CD4-positive, alpha-beta T cell treated with Interleukin-4 for 1 hour (primary cell): ENCODE data around the gene CYP27B1.
A peak's percentile ranks its signal among the peaks of the same experiment; 100 is the strongest.

ENCODE experiments used
- DNase-seq, 2 donors: peaks; one replicate each; pipeline ENCODE4 v3.0.0-alpha.2; 2020 to 2022

Gene CYP27B1, protein sequence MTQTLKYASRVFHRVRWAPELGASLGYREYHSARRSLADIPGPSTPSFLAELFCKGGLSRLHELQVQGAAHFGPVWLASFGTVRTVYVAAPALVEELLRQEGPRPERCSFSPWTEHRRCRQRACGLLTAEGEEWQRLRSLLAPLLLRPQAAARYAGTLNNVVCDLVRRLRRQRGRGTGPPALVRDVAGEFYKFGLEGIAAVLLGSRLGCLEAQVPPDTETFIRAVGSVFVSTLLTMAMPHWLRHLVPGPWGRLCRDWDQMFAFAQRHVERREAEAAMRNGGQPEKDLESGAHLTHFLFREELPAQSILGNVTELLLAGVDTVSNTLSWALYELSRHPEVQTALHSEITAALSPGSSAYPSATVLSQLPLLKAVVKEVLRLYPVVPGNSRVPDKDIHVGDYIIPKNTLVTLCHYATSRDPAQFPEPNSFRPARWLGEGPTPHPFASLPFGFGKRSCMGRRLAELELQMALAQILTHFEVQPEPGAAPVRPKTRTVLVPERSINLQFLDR

DNA sequence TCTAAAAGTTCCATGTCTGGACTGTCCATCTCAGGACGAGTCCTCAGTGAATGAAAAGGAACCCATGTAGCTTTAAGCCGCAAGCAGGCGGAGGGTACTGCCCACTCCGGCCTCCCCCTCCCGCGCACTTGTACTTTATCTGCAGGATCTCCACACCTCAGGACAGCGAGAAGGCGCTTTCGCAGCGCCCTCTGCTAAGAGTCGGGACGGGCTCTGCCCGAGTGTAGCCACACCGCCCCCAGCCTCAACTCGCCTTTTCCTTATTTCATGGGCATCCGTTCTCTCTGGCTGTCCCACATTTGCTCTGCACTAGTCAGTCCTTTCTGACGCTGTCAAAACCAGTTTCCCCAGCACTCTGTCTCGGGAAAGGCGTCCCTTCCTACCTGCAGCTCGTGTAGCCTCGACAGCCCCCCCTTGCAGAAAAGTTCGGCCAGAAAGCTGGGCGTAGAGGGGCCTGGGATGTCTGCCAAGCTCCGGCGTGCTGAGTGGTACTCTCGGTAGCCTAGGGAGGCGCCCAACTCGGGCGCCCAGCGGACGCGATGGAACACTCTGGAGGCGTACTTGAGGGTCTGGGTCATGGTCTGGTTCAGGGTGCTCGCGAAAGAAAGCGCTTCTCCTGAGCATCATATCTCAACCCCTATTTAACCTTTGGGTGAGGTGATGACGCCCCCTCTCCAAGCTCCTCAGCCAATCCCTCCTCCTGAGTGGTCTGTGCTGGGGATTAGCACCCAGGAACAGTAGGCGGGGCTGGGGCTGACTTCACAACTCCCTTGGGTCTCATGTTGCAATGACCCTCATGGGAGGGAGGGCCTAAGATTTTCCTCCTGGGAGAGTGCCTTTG lies at the start of gene CYP27B1:
CYP27B1 (minus strand) TSS at position 615 of the 841 bp plus-strand sequence; CDS start at position 578, 37 bp downstream.
- no peak for DNase-seq

DNA sequence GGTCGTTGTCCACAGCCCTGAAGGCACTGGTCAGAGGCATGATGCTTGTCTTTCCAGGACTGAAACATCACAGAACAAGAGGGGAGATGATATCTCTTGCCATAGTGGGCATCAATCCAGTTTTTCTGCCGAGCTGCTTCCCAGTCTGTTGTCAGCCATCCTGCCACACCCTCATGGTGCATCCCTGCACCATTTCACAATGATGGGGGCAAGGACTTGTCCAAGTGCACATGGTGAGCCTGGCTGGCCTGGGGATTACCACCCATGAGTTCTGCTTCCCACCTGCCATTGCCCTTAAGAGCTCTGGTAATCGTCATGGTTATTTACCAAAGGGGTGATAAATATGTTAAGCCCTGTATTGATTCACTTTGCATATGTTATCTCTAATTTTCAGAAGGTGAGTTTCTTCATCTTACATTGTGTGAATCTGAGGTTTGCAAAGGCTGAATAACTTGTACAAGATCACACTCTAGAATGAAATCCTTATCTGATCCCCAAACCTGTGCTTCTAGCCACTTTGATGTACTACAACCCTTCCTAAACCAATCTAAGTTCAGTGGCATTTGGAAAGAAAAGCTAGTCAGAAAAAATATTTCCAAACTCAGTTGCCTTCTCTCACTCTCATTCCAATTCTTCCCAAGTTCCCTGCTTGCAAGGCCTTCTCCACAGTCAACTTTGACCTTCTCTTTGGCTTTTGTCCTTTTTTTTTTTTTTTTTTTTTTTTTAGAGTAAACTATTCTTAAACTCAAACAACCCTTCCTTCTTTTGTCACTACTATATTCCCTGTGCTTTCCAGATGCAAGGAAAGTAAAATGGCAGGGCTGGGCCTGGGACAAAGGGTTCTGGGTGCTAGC lies 49.4 kb upstream of the CYP27B1 start:
- no peak for DNase-seq

DNA sequence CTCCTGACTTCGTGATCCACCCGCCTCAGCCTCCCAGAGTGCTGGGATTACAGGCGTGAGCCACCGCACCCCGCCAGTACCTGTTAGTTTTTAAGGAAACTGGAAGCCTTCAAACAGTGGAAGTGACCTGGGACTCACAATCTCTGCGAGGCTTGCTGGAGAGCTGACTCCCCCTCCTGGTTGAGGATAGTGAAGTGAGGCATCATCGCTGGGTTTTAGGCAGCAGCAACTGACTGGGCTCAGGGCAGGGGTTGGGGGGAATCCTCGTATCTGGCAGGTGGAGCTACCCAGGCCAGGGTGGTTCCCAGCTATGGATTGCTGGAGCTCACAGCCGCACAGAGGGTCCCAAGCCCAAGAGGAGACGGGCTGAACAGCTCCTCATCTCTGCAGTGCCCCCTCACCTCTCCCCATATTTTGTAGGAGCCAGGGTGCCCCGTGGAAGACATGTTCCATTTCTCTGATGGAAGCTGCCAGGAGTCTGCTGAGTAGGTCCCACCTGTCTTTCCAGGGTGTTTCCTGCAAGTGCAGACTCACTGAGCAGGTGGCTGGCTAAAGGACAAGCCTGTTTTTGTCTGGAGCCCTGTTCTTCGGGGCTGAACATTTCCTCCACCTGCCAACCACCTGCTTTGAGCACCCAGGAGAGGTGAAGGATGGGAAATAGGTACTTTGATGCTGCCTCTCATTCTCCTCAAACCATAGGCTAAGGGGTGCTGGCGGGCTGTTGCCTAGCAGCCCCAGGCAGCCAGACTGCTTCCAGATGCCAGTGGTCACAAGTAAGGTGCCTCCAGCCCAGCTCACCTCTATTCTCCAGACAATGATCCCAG lies 48.5 kb upstream of the CYP27B1 start:
- DNase-seq: no peak

DNA sequence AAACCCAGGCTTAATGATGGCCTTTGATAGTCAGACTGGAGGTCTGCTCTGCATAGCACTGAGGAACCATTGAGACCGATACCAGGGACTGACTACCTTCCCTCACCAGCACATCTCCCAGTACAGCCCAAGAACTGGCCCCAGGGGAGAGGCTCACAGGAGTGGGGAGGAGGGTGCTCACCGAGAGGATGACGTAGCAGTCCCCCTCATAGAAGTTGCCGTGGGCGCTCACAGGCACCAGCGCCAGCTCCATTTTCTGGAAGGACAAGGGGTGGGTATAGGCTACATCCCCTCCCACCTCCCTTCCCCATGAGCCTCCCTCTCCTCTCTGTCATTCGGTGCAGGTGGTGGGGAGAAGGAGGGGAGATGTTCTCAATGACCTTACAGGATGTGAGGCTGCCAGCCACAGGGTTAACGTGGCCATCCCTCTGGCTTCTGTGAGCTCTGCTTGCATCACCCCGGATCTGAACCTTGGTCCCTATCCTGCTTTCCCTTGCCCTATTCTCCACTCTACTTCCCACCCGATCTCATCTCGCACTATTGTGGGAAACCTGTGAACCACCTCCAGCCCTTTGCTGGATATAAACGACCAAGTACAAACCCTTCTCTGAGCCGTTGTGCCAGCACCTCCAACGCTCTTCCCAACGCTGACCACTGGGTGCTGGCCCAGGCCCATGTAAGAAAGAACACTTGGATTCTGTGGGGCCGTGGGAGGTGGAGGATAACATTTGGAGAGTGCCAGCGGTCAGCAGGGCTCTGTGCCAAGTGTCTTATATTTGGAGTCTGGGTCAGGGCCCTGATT lies 47.3 kb upstream of the CYP27B1 start:
- no peak for DNase-seq

DNA sequence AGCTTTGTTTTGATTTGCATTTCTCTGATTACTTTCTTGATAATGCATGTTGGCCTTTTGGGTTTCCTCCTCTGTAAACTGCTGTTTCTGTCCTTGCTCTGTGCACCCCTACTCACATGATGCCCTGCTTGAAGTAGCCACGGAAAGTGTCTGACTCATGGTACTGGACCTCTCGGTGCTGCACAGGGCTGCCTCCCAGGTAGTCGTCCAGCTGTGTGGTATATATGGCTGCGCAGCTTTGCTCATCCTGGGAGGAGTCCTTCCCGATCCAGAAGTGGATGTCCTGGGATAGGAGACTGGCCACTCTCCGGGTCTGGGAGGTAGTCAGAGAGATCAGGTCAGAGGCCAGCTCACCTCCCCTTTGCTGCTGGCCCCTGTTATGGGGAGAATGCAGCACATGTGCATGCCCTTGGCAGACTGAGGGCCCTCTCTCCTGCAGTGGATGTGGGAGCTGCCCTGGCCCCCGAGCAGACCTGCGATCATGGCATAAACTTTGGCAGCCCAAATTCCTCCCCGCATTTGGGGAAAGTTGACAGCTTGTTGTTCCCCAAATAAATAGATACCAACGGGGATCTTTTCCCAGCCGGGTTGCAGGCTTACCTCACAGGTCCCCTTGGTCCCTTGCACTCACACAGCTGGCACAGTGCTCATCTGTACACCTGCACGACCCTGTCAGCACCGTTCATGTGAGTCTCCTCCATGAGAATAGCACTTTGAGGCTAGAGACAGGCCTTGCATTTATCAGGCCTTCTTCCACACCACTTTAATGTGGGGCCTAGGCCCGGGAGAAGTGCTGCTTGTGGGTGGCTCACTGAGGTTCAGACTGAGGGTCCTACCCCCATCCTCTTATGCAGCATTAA lies 46.5 kb upstream of the CYP27B1 start:
- DNase-seq: no peak

DNA sequence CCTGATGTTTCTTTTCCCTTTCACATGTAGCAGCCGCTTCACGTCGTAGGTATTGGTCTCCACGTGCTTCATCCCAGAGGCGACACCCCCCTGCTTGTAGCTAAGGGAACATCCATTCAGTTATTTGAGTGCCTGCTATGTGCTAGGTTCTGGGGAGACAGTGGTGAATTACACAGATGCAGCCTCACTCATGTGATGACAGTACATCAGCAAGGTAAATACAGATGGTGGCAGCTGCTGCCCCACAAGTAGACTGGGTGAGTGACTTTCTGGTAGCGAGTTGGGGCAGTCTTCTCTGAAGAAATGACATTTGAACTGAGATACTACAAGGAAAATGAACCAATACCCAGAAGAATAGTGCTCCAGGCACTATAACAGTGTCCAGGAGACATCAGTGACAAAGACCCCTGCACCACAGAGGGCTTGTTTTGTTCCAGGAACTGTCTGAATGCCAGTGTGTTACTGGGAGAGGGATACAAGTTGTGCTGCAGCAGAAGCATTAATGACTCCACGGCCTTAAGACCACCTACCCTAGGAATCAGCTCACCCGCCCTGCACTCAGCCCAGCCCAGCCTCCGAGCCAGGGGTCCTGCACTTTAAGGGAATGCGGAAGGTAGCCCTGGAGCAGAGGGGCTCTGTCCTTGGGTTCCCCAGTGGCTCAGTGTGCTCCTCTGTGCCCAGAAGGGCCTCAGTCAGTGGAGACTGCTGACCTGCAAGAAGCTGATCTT lies 44.3 kb upstream of the CYP27B1 start:
- no peak for DNase-seq

DNA sequence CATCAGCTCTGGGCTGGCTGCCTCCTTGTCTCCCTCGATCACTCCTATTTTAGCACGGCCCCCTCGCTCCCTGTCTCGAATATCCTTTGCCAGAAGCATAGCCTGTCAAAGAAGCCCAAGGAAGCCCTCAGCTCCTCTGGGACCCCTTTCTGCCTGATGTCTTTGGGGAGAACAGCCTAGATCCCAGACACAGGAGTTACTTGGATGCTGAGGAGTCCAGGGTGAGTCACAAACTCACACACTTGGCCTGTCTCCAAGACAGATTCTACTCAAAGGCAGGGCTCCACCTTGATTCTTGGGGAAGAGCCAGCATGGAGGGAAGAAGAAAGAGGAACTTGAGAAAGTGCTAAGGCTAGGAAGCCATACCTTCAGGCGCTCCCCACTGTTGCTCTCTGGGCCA lies 43.6 kb upstream of the CYP27B1 start:
- DNase-seq: no peak

DNA sequence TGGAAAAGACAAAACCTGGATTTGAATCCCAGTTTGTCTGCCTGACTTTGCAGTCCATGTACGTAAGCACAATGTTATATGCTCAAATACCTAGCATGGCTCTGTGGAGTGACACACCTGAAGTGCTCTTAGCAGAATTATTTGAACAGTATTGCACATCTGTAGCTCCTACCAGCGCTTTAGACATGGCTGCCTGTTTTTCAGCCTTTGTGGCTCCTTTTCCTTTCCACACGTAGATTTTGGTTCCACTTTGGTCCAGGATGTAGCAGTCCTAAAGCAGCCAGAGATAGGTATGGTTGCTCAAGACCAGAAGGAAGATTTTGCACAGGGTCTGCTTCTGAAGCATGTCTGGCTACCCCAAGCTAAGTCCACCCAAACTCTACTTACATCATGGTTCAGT lies 42.5 kb upstream of the CYP27B1 start:
- DNase-seq: no peak

DNA sequence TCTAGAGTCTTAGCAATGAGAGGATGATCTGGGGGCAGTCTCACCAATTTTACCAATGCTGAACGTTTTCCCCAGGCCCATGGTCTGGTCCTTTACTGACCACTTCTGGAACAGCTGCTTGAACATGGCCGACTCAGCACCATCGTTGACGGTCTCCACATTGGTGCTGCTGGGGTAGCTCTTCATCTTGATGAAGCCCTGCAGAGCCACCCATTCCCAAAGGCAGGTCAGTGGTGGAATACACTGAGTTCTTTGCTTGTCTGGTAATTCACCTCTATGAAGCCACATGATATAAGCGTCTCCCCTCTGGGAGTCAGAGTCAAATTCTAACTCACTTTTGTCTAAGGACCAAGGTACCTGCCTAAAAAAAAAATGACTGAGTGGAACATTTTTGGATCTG lies 41.5 kb upstream of the CYP27B1 start:
- no peak for DNase-seq

DNA sequence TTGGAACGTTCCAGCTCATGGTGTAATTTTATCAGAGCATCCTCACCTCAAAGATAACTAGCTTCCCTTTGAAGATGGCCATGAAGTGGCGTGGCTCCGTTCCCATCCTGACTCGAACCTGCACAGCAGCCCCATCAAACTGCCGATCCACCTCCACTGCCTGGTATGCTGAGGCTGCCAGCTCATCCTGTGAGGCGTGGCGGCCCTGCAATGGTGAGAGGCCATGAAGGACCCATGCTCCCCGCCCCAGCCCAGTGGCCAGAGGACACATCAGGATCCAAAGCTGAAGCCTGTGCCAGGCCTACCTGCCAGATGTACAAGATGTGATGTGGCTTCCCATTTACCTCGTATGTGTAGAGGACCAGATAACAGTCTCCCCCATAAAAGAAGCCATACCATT lies 40.4 kb upstream of the CYP27B1 start:
- no peak for DNase-seq

DNA sequence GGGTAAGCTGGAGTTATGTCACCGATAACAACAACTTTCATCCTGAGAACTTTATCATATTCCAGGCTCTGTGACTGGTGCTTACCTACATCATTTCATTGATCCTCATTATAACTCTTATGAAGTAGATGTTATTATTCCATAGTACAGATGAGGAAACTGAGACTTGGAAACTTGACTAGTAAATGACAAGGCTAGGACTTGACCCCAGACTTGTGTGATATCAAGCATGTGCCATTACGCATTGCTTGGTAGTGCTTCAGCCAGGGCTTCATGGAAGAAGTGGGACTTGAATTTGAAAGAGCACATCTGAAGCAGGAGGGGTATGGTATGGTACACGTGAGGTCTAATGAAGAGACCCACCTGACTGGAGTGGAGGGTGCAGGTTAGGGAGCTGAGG lies 39.8 kb upstream of the CYP27B1 start:
- no peak for DNase-seq

DNA sequence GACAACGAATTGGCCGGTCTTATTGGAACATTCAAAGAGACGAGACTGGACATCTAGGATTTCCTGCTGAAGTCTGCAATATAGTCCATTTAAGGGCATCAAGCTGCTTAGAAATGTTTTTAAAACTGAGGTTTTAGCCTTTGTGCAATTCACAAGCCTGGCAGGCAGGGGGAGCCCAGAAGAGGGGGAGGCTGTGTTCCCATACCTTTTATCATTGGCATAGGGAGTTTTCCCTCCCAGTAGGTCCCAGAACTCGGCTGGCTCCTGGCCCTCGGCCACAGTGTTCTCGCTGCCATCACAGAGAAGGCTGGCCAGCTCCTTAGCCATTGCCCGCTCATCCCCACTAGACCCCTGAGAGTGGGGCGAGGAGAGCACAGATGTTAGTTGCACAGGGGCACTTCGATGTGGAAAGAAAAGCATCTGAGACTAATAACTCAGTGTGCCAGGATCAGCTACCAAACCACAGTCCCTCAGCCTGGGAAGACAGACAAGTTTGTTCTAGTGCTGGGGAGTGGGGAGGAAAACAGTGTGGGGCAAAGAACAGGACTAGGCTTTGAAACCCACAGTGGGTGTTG lies 36.5 kb upstream of the CYP27B1 start:
- DNase-seq: peak; percentile 17 to 39

DNA sequence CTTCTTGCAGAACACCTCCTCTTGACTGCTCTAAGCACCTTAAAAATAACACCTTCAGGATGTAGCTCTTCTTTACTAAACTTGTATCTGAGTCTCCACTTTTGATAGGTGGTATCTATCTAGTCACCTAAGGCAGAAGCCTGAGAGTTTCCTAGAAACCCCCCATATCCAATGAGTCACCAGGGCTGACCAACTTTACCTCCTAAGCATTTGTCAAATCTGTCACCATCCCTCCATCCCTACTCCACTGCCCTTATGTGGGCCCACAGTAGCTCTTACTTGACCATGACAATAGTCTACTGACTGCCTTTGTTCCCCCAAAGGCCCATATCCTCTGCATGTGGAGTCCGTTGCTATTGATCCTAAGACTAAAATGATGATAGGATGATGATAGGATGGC lies 35.7 kb upstream of the CYP27B1 start:
- DNase-seq: no peak

DNA sequence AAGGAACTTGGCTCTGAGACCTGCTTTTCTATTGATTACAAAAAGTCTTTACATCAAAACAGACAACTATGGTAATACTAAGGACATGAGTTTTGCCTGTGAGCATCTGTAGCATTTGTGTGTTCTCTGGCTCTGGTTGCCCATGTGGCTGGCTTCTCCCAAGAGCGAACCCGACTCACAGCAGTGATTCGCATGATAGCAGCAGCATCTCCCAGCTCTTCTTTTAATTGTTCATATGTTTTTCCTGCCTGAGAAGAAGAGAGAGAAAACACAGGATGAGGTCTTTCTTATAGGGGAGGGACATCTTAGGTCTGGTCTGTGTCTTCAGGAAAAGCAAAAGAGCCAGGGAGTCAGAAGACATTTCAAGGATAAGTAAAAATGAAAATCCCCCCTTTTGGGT lies 34.1 kb upstream of the CYP27B1 start:
- DNase-seq: no peak

DNA sequence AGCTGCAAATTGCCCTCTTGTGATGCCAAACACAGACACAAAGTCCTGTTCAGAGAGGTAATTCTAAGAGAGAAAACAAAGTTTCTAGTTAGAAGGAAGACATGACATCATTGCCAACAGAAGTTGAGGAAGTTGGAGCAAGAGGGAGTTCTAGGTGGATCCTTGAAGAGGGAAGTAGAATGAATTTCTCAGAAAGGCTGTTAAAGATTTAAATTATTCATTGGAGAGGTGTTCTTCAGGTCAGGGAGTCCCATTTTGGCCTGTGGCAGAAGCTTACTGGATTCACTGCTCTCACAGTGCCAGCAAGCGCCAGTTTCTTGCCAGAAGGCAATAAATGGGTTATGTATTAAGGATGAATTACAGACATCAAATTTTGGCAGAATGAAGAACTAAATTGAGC lies 31.1 kb upstream of the CYP27B1 start:
- no peak for DNase-seq

DNA sequence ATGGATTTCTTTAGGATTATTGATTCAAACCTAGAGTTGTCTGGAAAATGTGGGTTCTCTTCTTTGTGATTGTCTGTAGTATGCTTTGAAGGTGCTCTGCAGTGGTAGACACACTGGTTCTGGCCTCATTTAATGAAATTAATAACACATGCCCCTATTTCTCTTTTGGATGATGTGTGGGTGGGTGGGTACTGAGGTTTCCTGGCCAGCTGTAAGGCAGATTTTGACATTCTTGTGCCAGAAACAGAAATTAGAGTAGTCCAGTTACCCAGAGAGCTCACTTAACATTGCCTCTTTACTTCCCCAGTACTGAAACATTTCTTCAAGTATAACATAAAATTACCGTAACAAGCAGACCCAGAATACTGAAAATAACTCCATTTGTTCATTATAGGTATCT lies 30.1 kb upstream of the CYP27B1 start:
- no peak for DNase-seq

DNA sequence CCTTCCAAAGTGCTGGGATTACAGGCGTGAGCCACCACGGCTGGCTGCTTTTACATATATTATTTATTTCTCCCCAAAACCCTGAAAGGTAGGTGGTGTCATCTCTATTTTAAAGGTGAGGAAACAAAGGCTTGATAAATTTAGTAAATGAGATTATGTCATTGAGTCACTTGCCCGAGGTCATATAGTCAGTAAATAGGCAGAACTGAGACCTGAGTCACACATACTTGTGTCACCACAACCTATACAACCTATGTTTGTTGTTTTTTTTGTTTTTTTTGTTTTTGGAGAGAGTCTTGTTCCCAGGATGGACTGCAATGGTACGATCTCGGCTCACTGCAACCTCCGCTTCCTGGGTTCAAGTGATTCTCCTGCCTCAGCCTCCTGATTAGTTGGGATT lies 28.5 kb upstream of the CYP27B1 start:
- DNase-seq: no peak

DNA sequence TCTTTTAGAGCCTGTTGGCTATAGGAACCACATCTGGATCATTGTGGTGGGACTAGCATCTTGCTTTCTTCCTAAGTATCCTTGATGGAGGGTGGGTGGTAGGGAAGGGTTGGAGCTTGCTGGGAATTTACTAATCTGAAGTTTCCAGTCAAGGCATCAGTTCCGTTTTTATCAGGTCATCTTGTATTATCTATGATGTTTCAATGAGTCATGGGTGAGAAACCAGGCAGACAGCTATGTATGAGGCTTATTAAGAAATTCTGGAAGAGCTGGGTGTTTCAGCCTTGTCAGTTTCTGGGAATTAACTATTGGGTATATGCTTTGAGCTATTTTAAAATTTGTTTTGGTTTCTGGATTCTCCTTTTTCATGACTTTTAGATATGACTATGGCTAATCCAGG lies 27.0 kb upstream of the CYP27B1 start:
- DNase-seq: no peak

DNA sequence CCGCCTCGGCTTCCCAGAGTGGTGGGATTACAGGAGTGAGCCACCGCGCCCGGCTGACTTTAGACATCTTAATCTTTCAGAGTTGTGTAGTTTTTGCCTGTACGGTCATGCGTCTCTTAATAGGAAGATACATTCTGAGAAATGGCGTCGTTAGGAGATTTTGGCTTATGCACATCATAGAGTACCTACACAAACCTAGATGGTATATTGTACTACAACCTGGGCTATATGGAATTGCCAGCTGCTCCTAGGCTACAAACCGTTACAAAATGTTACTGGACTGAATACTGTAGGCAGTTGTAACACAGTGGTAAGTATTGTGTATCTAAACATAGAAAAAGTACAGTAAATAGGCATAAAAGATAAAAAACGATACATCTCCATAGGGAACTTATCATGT lies 17.0 kb upstream of the CYP27B1 start:
- no peak for DNase-seq
